Small intestine (tissue), 7 donors: ENCODE measurements around the gene PLEKHG3. TPM values are rescaled to one million over a fixed set of nuclear protein-coding genes. Genes with fewer than 3 reads are reported as not detected.

Experiments used
- DNase-seq, 2 donors: peaks; one replicate each; pipeline versions ENCODE4 v3.0.0 to v3.0.0-alpha.2; 2013
- FAIRE-seq: peaks from 2 replicates; lab custom pipeline; 2012; peaks lifted over from hg19 to GRCh38; lab: Jason Lieb, UNC
- H3K27ac ChIP-seq, 3 donors: one replicate each; pipeline ENCODE4 v1.5.1; 2013; ENCODE audit warnings: low read length in 2 of 3, mild to moderate bottlenecking in 2 of 3, control low read depth in 1 of 3, inconsistent platforms in 1 of 3, low read depth in 1 of 3, moderate library complexity in 1 of 3
- H3K27me3 ChIP-seq, 3 donors: one replicate each; pipeline ENCODE4 v1.6.1; 2013; ENCODE audit warnings: low read length in 3 of 3, inconsistent platforms in 1 of 3; ENCODE audit not compliant: control insufficient read depth in 3 of 3, insufficient read depth in 3 of 3
- H3K36me3 ChIP-seq, 3 donors: one replicate each; pipeline ENCODE4 v1.6.1; 2013; ENCODE audit warnings: low read length in 3 of 3, inconsistent platforms in 1 of 3, low read depth in 1 of 3, mild to moderate bottlenecking in 1 of 3, moderate library complexity in 1 of 3; ENCODE audit not compliant: control insufficient read depth in 3 of 3, insufficient read depth in 2 of 3
- H3K4me1 ChIP-seq, 3 donors: one replicate each; pipeline ENCODE4 v1.6.1; 2013; ENCODE audit warnings: low read length in 2 of 3, inconsistent platforms in 1 of 3, low read depth in 1 of 3, mild to moderate bottlenecking in 1 of 3, moderate library complexity in 1 of 3; ENCODE audit not compliant: control insufficient read depth in 3 of 3, insufficient read depth in 2 of 3
- H3K4me3 ChIP-seq, 3 donors: one replicate each; pipeline ENCODE4 v1.5.1; 2013; ENCODE audit warnings: low read length in 3 of 3, control low read depth in 1 of 3, inconsistent platforms in 1 of 3, low read depth in 1 of 3, mild to moderate bottlenecking in 1 of 3, moderate library complexity in 1 of 3
- H3K9me3 ChIP-seq, 2 donors: one replicate each; pipeline ENCODE4 v1.6.1; 2013; ENCODE audit warnings: low read depth in 1 of 2, low read length in 1 of 2; ENCODE audit not compliant: control insufficient read depth in 2 of 2, insufficient read depth in 1 of 2
- WGBS, 3 donors: extraction: QIAGEN DNeasy Blood & Tissue Kit; methylation state at CpG; one replicate each; pipeline ENCODE4 v1.1.7; 2013; 5-methylcytosine and 5-hydroxymethylcytosine counted together
- polyA plus RNA-seq, 4 donors: library from polyadenylated mRNA; stranded (reverse) in 3 of 4; unstranded in 1 of 4; fragments of 200-250 nt in 3 of 4; fragments of 120-200 nt in 1 of 4; gene quantifications; one replicate each; pipeline versions ENCODE4 v1.2.1 to v1.2.3, GENCODE V29; 2013
- donor health status: healthy with polysubstance abuse.
- donor health status: control.
- donor health status: control.
- donor health status: Bipolar disorder and iron deficiency.
- donor health status: healthy.

The PLEKHG3 gene
- polyA plus RNA-seq, 4 donors = 12.7 to 47.0 (median 17.1) TPM

GRCh38 chr14:64759555-64759938 is 55.3 kb downstream of the PLEKHG3 start:
- no peak overlapping the region for H3K4me3 ChIP-seq
- no peaks in the 10 kb centered on the region for H3K36me3 ChIP-seq
- H3K27ac ChIP-seq = peak overlapping the region in 1 of 3 donors; percentile 92
- DNase-seq = no peak
- H3K4me1 ChIP-seq = peaks cover 0 to 85% (median 8%) of the 10 kb centered on the region in 3 donors
- no peak for FAIRE-seq
- no peaks in the 10 kb centered on the region for H3K27me3 ChIP-seq
- no peaks in the 10 kb centered on the region for H3K9me3 ChIP-seq
- WGBS, 3 donors = 90 to 94% (median 92%) methylated on average over 6 of the region's 6 CpGs

- FAIRE-seq = no peak
- WGBS, 3 donors = 40 to 66% (median 51%) methylated on average over 8 of the region's 8 CpGs
- H3K27ac ChIP-seq = no peak overlapping the region
Measured at GRCh38 chr14:64760146-64760755, 56.0 kb downstream of the PLEKHG3 start.

GRCh38 chr14:64760916-64761315 is 56.7 kb downstream of the PLEKHG3 start:
- 37 to 66% (median 45%) methylated on average over 5 of the region's 5 CpGs for WGBS, 3 donors

More at GRCh38 chr14:64760146-64760755, 56.0 kb downstream of the PLEKHG3 start:
- H3K4me3 ChIP-seq = no peak overlapping the region
- peak; percentile 58 to 70 for DNase-seq
- no peaks in the 10 kb centered on the region for H3K27me3 ChIP-seq
- H3K36me3 ChIP-seq = no peaks in the 10 kb centered on the region
- H3K9me3 ChIP-seq = no peaks in the 10 kb centered on the region
- peaks cover 0 to 80% (median 8%) of the 10 kb centered on the region in 3 donors for H3K4me1 ChIP-seq

GRCh38 chr14:64761441-64762043 is 57.3 kb downstream of the PLEKHG3 start:
- DNase-seq (no peak), FAIRE-seq (no peak)
- no peak overlapping the region for H3K4me3 ChIP-seq

More at GRCh38 chr14:64760916-64761315, 56.7 kb downstream of the PLEKHG3 start:
- no peaks in the 10 kb centered on the region for H3K36me3 ChIP-seq
- H3K4me1 ChIP-seq = peaks cover 0 to 74% (median 8%) of the 10 kb centered on the region in 3 donors
- no peaks in the 10 kb centered on the region for H3K9me3 ChIP-seq
- H3K4me3 ChIP-seq = no peak overlapping the region
- no peak overlapping the region for H3K27ac ChIP-seq
- H3K27me3 ChIP-seq = no peaks in the 10 kb centered on the region
- FAIRE-seq (no peak), DNase-seq (no peak)

GRCh38 chr14:64762044-64763034 is 58.1 kb downstream of the PLEKHG3 start:
- Histone ChIP-seq H3K27me3 (no peaks in the 10 kb centered on the region), H3K4me1 (peaks cover 0 to 60% (median 8%) of the 10 kb centered on the region in 3 donors), H3K4me3 (no peak overlapping the region), H3K9me3 (no peaks in the 10 kb centered on the region), H3K36me3 (no peaks in the 10 kb centered on the region), H3K27ac (peak overlapping the region in 2 of 3 donors; percentile 1 to 43)
- FAIRE-seq (no peak), DNase-seq (peak; percentile 80 to 95)
- WGBS, 3 donors = 8 to 29% (median 20%) methylated on average over 19 of the region's 19 CpGs

More at GRCh38 chr14:64761441-64762043, 57.3 kb downstream of the PLEKHG3 start:
- Histone ChIP-seq H3K36me3 (no peaks in the 10 kb centered on the region), H3K4me1 (peaks cover 0 to 68% (median 8%) of the 10 kb centered on the region in 3 donors), H3K9me3 (no peaks in the 10 kb centered on the region), H3K27me3 (no peaks in the 10 kb centered on the region), H3K27ac (peak overlapping the region in 2 of 3 donors; percentile 1 to 43)
- WGBS, 3 donors = 12 to 31% (median 28%) methylated on average over 5 of the region's 5 CpGs

GRCh38 chr14:64763085-64763782 is 59.0 kb downstream of the PLEKHG3 start:
- H3K9me3 ChIP-seq = no peaks in the 10 kb centered on the region
- DNase-seq = no peak
- H3K27ac ChIP-seq = no peak overlapping the region
- no peak overlapping the region for H3K4me3 ChIP-seq
- no peaks in the 10 kb centered on the region for H3K36me3 ChIP-seq
- 70 to 87% (median 77%) methylated on average over 11 of the region's 11 CpGs for WGBS, 3 donors
- no peaks in the 10 kb centered on the region for H3K27me3 ChIP-seq
- H3K4me1 ChIP-seq = peaks cover 0 to 51% (median 4%) of the 10 kb centered on the region in 3 donors
- no peak for FAIRE-seq

GRCh38 chr14:64763801-64764621 is 59.8 kb downstream of the PLEKHG3 start:
- Histone ChIP-seq H3K4me1 (peaks cover 0 to 43% (median 4%) of the 10 kb centered on the region in 3 donors), H3K4me3 (no peak overlapping the region), H3K9me3 (no peaks in the 10 kb centered on the region), H3K27me3 (no peaks in the 10 kb centered on the region), H3K36me3 (no peaks in the 10 kb centered on the region), H3K27ac (no peak overlapping the region)
- DNase-seq (no peak), FAIRE-seq (no peak)
- 67 to 71% (median 68%) methylated on average over 18 of the region's 18 CpGs for WGBS, 3 donors
